Ovary (tissue), 3 donors: ENCODE data around the gene SGK2.

Experiments
- EP300 ChIP-seq: sonication (generic); formaldehyde crosslinking; IDR thresholded peaks from one replicate; pipeline ENCODE4 v1.6.1; 2017; ENCODE audit warnings: antibody characterized with exemption
- TF ChIP-seq, protein P1 (sequence below), 3 donors: fragments of 450-650 bp in 2 of 3; fragments of 200-600 bp in 1 of 3; IDR thresholded peaks; one replicate each; pipeline versions ENCODE4 v1.5.1 to v1.8.0; 2016 to 2022; ENCODE audit warnings: antibody characterized with exemption in 3 of 3, mild to moderate bottlenecking in 1 of 3
- donor health status: DM: no; HTN: no; CAD: no.

DNA sequence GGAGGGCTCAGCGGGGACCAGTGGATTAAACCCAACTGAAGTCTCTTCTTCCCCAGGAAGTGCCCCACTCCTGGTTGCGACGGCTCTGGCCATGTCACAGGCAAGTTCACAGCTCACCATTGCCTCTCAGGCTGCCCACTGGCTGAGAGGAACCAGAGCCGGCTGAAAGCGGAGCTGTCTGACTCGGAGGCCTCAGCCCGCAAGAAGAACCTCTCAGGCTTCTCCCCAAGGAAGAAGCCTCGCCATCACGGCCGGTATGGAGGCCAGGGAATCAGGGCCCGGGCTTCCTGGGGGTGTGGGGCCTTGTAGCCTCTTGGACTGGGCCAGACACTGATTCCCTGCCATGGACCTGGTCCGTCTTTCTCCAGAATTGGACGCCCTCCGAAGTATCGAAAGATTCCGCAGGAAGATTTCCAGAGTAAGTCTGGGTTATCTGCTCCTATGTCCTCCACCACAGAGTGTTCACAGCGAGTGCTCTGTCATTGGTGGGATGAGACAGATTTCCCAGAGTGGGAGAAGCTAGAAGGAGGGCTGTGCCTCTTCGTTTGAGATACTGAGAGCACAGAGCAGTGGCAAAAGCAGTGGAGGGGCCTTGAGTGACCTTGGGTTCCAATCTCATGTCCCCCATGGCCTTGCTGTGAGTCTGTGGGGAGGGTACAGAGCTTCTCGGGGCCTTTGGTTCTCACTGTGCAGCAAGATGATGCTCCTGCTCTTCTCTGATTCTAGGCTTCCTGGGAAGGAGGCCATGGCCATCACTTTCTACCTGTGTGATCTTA is 22.6 kb upstream of the SGK2 start:
- no peak for TF ChIP-seq EP300
- TF ChIP-seq, protein P1, sequence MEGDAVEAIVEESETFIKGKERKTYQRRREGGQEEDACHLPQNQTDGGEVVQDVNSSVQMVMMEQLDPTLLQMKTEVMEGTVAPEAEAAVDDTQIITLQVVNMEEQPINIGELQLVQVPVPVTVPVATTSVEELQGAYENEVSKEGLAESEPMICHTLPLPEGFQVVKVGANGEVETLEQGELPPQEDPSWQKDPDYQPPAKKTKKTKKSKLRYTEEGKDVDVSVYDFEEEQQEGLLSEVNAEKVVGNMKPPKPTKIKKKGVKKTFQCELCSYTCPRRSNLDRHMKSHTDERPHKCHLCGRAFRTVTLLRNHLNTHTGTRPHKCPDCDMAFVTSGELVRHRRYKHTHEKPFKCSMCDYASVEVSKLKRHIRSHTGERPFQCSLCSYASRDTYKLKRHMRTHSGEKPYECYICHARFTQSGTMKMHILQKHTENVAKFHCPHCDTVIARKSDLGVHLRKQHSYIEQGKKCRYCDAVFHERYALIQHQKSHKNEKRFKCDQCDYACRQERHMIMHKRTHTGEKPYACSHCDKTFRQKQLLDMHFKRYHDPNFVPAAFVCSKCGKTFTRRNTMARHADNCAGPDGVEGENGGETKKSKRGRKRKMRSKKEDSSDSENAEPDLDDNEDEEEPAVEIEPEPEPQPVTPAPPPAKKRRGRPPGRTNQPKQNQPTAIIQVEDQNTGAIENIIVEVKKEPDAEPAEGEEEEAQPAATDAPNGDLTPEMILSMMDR (IDR thresholded peaks at IDR 0.05), result no peak
